GM23248 (cell line): Measurements from ENCODE around the gene SORL1-AS1.

Experiments used
- EZH2 ChIP-seq: fragments of 200-600 bp; sonication (generic); IDR thresholded peaks from 2 replicates; pipeline ENCODE4 v1.6.1; 2018; ENCODE audit warnings: antibody characterized with exemption, mild to moderate bottlenecking; ENCODE audit not compliant: insufficient read depth, poor library complexity, severe bottlenecking
- EZH2phosphoT487 ChIP-seq: fragments of 200-600 bp; sonication (generic); IDR thresholded peaks from 2 replicates; pipeline ENCODE4 v1.6.1; 2018; ENCODE audit warnings: antibody characterized with exemption, moderate library complexity, mild to moderate bottlenecking, low read depth; ENCODE audit not compliant: insufficient read depth

DNA sequence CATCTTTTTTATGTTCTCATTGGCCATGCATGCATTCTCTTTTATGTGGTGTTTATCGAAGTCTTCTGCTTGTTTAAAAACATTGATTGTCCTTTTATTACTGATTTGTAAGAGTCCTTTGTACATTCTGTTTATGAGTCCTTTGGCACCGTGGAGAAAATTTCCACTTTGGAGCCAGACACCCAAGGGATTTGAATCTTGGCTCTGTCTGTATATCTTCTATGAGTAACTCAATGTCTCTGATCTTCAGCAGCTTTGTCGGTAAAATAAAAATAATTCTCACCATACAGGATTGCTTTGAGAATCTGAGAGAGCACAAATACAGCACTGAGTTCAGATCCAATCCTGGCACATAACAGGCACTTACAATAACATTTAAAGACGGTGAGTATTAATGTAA, 13.4 kb downstream of the SORL1-AS1 start:
- TF ChIP-seq EZH2phosphoT487 = no peak
- TF ChIP-seq EZH2 = no peak
